Neural progenitor cell (in vitro differentiated cells): ENCODE results near the gene PSMD3.

Source experiments
- CTCF ChIP-seq: fragments of 200-600 bp; sonication (generic); IDR thresholded peaks from 2 replicates; pipeline ENCODE4 v1.5.1; 2017; ENCODE audit warnings: antibody characterized with exemption, mild to moderate bottlenecking
- EZH2 ChIP-seq: fragments of 200-600 bp; sonication (generic); IDR thresholded peaks from 2 replicates; pipeline ENCODE4 v1.6.1; 2017; ENCODE audit warnings: antibody characterized with exemption, mild to moderate bottlenecking, moderate library complexity
- EZH2phosphoT487 ChIP-seq: fragments of 200-600 bp; sonication (generic); IDR thresholded peaks from 2 replicates; pipeline ENCODE4 v1.6.1; 2017; ENCODE audit warnings: antibody characterized with exemption

GRCh38 chr17:40031706-40032105 lies 51.1 kb downstream of the PSMD3 start:
- TF ChIP-seq CTCF (no peak), EZH2 (no peak), EZH2phosphoT487 (no peak)
